GM23338 (cell line): ENCODE results near the gene GBP6.
"Not testable (repeated sequence)": the region's sequence is repeated elsewhere in the genome, so short reads cannot be mapped to it uniquely, and the experiment has no call there.

Experiments used
- CTCF ChIP-seq, 2 experiments: fragments of 200-600 bp in 1 of 2; sonication (generic) in 1 of 2; conservative IDR thresholded peaks; 2 replicates each; pipeline versions ENCODE4 v1.5.1 to v1.6.1; 2016 to 2017; ENCODE audit warnings: antibody characterized with exemption in 2 of 2, low read depth in 2 of 2, mild to moderate bottlenecking in 2 of 2, moderate library complexity in 1 of 2
- TF ChIP-seq, protein P1 (sequence below): IDR thresholded peaks from one replicate; pipeline ENCODE4 v1.6.1; 2018; ENCODE audit warnings: antibody characterized with exemption; ENCODE audit not compliant: unreplicated experiment

DNA sequence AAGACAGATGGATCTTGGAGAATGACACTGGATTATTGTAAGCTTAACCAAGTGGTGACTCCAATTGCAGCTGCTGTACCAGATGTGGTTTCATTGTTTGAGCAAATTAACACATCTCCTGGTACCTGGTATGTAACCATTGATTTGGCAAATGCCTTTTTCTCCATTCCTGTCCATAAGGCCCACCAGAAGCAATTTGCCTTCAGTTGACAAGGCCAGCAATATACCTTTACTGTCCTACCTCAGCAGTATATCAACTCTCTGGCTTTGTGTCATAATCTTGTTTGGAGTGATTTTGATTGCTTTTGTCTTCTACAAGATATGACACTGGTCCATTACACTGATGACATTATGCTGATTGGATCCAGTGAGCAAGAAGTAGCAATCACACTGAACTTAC lies 18.4 kb upstream of the GBP6 start:
- TF ChIP-seq, protein P1, sequence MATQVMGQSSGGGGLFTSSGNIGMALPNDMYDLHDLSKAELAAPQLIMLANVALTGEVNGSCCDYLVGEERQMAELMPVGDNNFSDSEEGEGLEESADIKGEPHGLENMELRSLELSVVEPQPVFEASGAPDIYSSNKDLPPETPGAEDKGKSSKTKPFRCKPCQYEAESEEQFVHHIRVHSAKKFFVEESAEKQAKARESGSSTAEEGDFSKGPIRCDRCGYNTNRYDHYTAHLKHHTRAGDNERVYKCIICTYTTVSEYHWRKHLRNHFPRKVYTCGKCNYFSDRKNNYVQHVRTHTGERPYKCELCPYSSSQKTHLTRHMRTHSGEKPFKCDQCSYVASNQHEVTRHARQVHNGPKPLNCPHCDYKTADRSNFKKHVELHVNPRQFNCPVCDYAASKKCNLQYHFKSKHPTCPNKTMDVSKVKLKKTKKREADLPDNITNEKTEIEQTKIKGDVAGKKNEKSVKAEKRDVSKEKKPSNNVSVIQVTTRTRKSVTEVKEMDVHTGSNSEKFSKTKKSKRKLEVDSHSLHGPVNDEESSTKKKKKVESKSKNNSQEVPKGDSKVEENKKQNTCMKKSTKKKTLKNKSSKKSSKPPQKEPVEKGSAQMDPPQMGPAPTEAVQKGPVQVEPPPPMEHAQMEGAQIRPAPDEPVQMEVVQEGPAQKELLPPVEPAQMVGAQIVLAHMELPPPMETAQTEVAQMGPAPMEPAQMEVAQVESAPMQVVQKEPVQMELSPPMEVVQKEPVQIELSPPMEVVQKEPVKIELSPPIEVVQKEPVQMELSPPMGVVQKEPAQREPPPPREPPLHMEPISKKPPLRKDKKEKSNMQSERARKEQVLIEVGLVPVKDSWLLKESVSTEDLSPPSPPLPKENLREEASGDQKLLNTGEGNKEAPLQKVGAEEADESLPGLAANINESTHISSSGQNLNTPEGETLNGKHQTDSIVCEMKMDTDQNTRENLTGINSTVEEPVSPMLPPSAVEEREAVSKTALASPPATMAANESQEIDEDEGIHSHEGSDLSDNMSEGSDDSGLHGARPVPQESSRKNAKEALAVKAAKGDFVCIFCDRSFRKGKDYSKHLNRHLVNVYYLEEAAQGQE, result not testable (repeated sequence)
- TF ChIP-seq CTCF (conservative IDR thresholded peaks at IDR 0.05; ENCODE audit: low read depth in 2 of 2), result not testable (repeated sequence)
